HUES6 (cell line): ENCODE measurements around the gene TMCC1.
A peak's percentile ranks its signal among the peaks of the same experiment; 100 is the strongest.
"Not testable (repeated sequence)": the region's sequence is repeated elsewhere in the genome, so short reads cannot be mapped to it uniquely, and the experiment has no call there.

Source experiments
- H3K27ac ChIP-seq: 2 replicates; pipeline ENCODE4 v1.7.0; 2013; ENCODE audit warnings: low read depth, mild to moderate bottlenecking, low read length, inconsistent platforms
- H3K27me3 ChIP-seq: 2 replicates; pipeline ENCODE4 v1.6.1; 2013; ENCODE audit warnings: low read length; ENCODE audit not compliant: control insufficient read depth, insufficient read depth
- H3K36me3 ChIP-seq: 2 replicates; pipeline ENCODE4 v1.6.1; 2013; ENCODE audit warnings: low read length; ENCODE audit not compliant: control insufficient read depth, insufficient read depth
- H3K4me1 ChIP-seq: 2 replicates; pipeline ENCODE4 v1.6.1; 2013; ENCODE audit warnings: low read length; ENCODE audit not compliant: control insufficient read depth, insufficient read depth
- H3K4me3 ChIP-seq: 2 replicates; pipeline ENCODE4 v1.5.1; 2013; ENCODE audit warnings: low read depth, low read length
- H3K9ac ChIP-seq: one replicate; pipeline ENCODE4 v1.6.1; 2013; ENCODE audit warnings: mild to moderate bottlenecking, low read length
- H3K9me3 ChIP-seq: 2 replicates; pipeline ENCODE4 v1.6.1; 2013; ENCODE audit warnings: low read depth, low read length; ENCODE audit not compliant: control insufficient read depth, insufficient read depth

The TMCC1 gene

DNA sequence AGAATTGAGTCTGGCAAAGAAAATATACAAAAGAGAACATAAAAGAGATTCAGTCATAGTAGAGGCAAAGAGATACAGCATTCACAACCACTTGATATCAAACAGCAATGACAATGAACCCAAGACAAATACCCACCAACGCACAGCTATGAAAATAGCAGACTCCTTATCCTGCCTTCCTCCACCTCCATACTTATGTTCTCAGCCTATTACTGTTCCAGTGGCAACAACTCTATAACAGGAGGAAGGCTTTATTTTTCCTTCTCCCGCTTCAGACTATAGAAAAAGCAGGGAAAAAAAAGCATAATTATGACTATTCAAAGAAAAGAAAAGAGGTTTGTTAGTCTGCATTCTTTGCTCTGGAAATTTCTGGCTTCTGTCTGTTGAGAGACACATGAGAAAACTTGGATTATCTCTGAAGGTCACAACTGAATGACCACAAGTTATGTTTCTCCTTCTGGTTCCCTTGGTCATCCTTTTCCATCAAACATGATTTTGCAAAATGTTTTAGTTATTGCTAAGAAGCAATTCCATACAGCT, 205.9 kb downstream of the TMCC1 start:
- no peaks in the 10 kb centered on the region for H3K27me3 ChIP-seq
- peak overlapping the region; percentile 40; the same call in 1 of the 2 replicates for H3K4me3 ChIP-seq
- H3K4me1 ChIP-seq: peaks cover 45% of the 10 kb centered on the region
- 0 out of 2 replicates have a peak overlapping the region, but pooled peaks have one; percentile 3 for H3K27ac ChIP-seq
- no peak overlapping the region for H3K9ac ChIP-seq
- H3K9me3 ChIP-seq: no peaks in the 10 kb centered on the region
- H3K36me3 ChIP-seq: no peaks in the 10 kb centered on the region

- H3K27me3 ChIP-seq: no peaks in the 10 kb centered on the region
- peaks cover 45% of the 10 kb centered on the region for H3K4me1 ChIP-seq
- no peak overlapping the region for H3K27ac ChIP-seq
- H3K36me3 ChIP-seq: no peaks in the 10 kb centered on the region
- no peak overlapping the region for H3K4me3 ChIP-seq
- H3K9ac ChIP-seq: no peak overlapping the region
- H3K9me3 ChIP-seq: no peaks in the 10 kb centered on the region
Measured at GRCh38 chr3:129686941-129687340, 206.6 kb downstream of the TMCC1 start.

DNA sequence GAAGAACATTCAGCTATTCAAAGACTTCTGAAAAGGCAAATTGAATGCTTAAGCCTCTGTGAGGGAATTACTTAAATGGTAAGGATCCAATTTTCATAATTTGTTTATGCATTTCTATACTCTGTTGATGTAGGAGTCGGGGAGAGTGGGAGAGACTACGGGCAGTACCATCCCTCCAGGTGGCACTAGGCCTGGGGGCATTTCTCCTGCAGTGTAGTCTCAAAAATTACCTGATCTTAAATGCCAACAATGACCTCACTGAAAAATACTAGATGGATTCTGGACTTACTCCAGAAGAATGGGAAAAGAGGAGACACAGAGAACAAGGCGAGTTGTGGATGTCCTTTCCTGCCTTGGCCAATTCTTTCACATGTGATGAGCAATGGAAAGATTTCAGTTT, 209.2 kb downstream of the TMCC1 start:
- H3K9me3 ChIP-seq: no peaks in the 10 kb centered on the region
- H3K36me3 ChIP-seq: no peaks in the 10 kb centered on the region
- no peak overlapping the region for H3K27ac ChIP-seq
- peaks cover 31% of the 10 kb centered on the region for H3K4me1 ChIP-seq
- no peaks in the 10 kb centered on the region for H3K27me3 ChIP-seq
- no peak overlapping the region for H3K4me3 ChIP-seq
- H3K9ac ChIP-seq: no peak overlapping the region

DNA sequence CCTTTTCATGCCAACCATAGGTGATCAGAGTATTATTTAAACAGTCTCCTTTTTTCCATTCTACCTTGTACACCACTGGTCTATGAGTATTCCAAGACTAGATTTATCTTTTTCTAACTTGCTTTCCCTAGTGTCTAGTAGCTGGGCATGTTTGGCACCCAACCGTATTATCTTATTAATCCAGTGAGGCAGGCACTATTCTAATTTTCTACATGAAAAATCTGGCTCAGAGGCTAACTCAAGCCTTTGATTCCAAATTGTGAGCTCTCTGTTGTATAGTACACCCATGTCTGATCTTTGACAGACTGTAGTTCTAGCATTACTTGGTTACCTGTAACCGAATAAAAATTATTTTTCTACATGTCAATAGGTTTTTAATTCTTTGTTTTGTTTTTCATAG, 210.3 kb downstream of the TMCC1 start:
- H3K9ac ChIP-seq: no peak overlapping the region
- H3K4me1 ChIP-seq: peaks cover 20% of the 10 kb centered on the region
- H3K4me3 ChIP-seq: no peak overlapping the region
- H3K36me3 ChIP-seq: no peaks in the 10 kb centered on the region
- no peak overlapping the region for H3K27ac ChIP-seq
- no peaks in the 10 kb centered on the region for H3K27me3 ChIP-seq
- no peaks in the 10 kb centered on the region for H3K9me3 ChIP-seq

GRCh38 chr3:129676985-129677384, 216.5 kb downstream of the TMCC1 start:
- no peak overlapping the region for H3K4me3 ChIP-seq
- no peaks in the 10 kb centered on the region for H3K36me3 ChIP-seq
- H3K27ac ChIP-seq: no peak overlapping the region
- H3K27me3 ChIP-seq: no peaks in the 10 kb centered on the region
- no peak overlapping the region for H3K9ac ChIP-seq
- H3K4me1 ChIP-seq: peaks cover 4% of the 10 kb centered on the region; the same call in 1 of the 2 replicates
- no peaks in the 10 kb centered on the region for H3K9me3 ChIP-seq

- H3K9me3 ChIP-seq, H3K9ac ChIP-seq, H3K27me3 ChIP-seq, H3K4me3 ChIP-seq, H3K27ac ChIP-seq, H3K4me1 ChIP-seq: not testable (repeated sequence)
- peaks cover 13% of the 10 kb centered on the region for H3K36me3 ChIP-seq
Measured at GRCh38 chr3:129674798-129675123, 218.8 kb downstream of the TMCC1 start.

GRCh38 chr3:129673897-129674797, 219.4 kb downstream of the TMCC1 start:
- H3K27me3 ChIP-seq: no peaks in the 10 kb centered on the region
- no peak overlapping the region for H3K4me3 ChIP-seq
- no peak overlapping the region for H3K9ac ChIP-seq
- no peak overlapping the region for H3K27ac ChIP-seq
- H3K36me3 ChIP-seq: peaks cover 15% of the 10 kb centered on the region
- H3K9me3 ChIP-seq: no peaks in the 10 kb centered on the region
- H3K4me1 ChIP-seq: peaks cover 4% of the 10 kb centered on the region; the same call in 1 of the 2 replicates

DNA sequence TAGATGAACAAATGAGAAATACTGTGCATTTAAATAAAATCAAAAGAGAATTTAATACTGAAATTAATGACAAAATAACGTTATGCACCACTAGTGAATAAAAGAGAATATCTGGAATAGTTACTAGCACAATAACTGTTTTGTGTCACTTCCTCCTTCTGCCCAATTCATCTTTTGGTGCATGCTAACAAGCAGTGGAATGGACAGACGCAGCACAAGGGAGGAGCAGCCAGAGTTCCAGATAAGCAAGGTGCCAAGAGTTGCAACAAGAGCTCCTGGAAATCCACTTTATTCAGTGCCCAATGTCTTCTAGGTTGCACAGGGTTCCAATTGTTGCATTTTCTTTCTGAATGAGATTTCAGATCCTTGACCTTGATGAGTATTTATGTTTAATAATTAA, 220.5 kb downstream of the TMCC1 start:
- H3K9ac ChIP-seq: no peak overlapping the region
- H3K9me3 ChIP-seq: no peaks in the 10 kb centered on the region
- H3K4me3 ChIP-seq: no peak overlapping the region
- no peaks in the 10 kb centered on the region for H3K27me3 ChIP-seq
- no peak overlapping the region for H3K27ac ChIP-seq
- peaks cover 4% of the 10 kb centered on the region; the same call in 1 of the 2 replicates for H3K4me1 ChIP-seq
- H3K36me3 ChIP-seq: peaks cover 15% of the 10 kb centered on the region

DNA sequence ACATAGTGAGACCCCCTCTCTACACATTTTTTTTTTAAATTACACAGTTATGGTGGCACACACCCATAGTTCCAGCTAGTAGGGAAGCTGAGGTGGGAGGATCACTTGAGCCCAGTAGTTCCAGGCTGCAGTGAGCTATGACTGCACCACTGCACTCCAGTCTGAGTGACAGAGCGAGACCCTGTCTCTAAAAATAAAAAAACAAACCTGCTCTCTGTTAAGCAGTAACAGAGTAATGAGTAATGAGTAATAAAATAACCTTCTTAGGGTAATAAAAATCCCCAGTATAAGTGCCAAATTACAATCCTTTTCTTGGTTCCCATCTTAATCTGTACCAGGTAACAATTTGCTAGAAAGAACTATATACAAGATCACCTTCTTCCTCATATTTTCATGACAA, 221.1 kb downstream of the TMCC1 start:
- Histone ChIP-seq H3K9ac (no peak overlapping the region), H3K27me3 (no peaks in the 10 kb centered on the region), H3K27ac (no peak overlapping the region), H3K4me1 (peaks cover 4% of the 10 kb centered on the region; the same call in 1 of the 2 replicates), H3K4me3 (no peak overlapping the region), H3K36me3 (peaks cover 15% of the 10 kb centered on the region), H3K9me3 (no peaks in the 10 kb centered on the region)

- no peaks in the 10 kb centered on the region for H3K27me3 ChIP-seq
- H3K27ac ChIP-seq: no peak overlapping the region
- H3K4me3 ChIP-seq: no peak overlapping the region
- H3K4me1 ChIP-seq: peaks cover 25% of the 10 kb centered on the region
- H3K9ac ChIP-seq: no peak overlapping the region
- H3K9me3 ChIP-seq: no peaks in the 10 kb centered on the region
- peaks cover 5% of the 10 kb centered on the region for H3K36me3 ChIP-seq
Measured at GRCh38 chr3:129665024-129665768, 228.3 kb downstream of the TMCC1 start.
